OCI-LY3 (cell line): Measurements from ENCODE around the gene TBC1D2B.

Experiments used
- H2AFZ ChIP-seq: fragments of 200-600, 300-600 bp; shearing (Covaris generic); 2 replicates; pipeline ENCODE4 v1.6.0; 2014; ENCODE audit warnings: antibody characterized with exemption, low read depth, low read length
- H3K27ac ChIP-seq: fragments of 200-600, 300-600 bp; sonication (generic); 2 replicates; pipeline ENCODE4 v1.5.1; 2014; ENCODE audit warnings: mild to moderate bottlenecking, low read length, moderate library complexity, mixed read lengths
- H3K27me3 ChIP-seq: fragments of 200-600, 300-600 bp; sonication (generic); 2 replicates; pipeline ENCODE4 v1.6.1; 2014; ENCODE audit warnings: low read depth, low read length, mixed read lengths
- H3K36me3 ChIP-seq: fragments of 200-600, 300-600 bp; sonication (generic); replicated peaks from 2 replicates; pipeline ENCODE3; 2014; ENCODE audit warnings: low read depth, low read length, mixed read lengths
- H3K4me1 ChIP-seq: fragments of 300-600, 200-600 bp; sonication (generic); 2 replicates; pipeline ENCODE4 v1.6.1; 2014; ENCODE audit warnings: low read length, mixed read lengths
- H3K4me2 ChIP-seq: fragments of 200-600, 300-600 bp; sonication (generic); 2 replicates; pipeline ENCODE4 v1.6.1; 2014; ENCODE audit warnings: low read length, mixed read lengths
- H3K4me3 ChIP-seq: fragments of 300-600, 200-600 bp; sonication (generic); 2 replicates; pipeline ENCODE4 v1.5.1; 2014; ENCODE audit warnings: antibody characterized with exemption, mild to moderate bottlenecking, low read length, moderate library complexity
- H3K79me2 ChIP-seq: fragments of 300-600, 200-600 bp; shearing (Covaris generic); 2 replicates; pipeline ENCODE4 v1.6.1; 2014; ENCODE audit warnings: mild to moderate bottlenecking, low read length, mixed read lengths
- H3K9ac ChIP-seq: fragments of 300-600, 200-600 bp; shearing (Covaris generic); 2 replicates; pipeline ENCODE4 v1.6.0; 2014; ENCODE audit warnings: mild to moderate bottlenecking, low read length, moderate library complexity
- H3K9me3 ChIP-seq: fragments of 200-600, 300-600 bp; shearing (Covaris generic); 2 replicates; pipeline ENCODE4 v1.6.1; 2014; ENCODE audit warnings: low read length, mixed read lengths; ENCODE audit not compliant: insufficient read depth
- H4K20me1 ChIP-seq: fragments of 200-600, 300-600 bp; sonication (generic); 2 replicates; pipeline ENCODE4 v1.6.1; 2016; ENCODE audit warnings: low read length, mixed read lengths; ENCODE audit not compliant: insufficient read depth
- CTCF ChIP-seq: fragments of 200-600, 300-600 bp; sonication (generic); IDR thresholded peaks from 2 replicates; pipeline ENCODE4 v1.5.1; 2014; ENCODE audit warnings: antibody characterized with exemption, low read length, low read depth
- EZH2phosphoT487 ChIP-seq: fragments of 200-600 bp; shearing (Covaris generic); IDR thresholded peaks from 2 replicates; pipeline ENCODE4 v1.6.1; 2018; ENCODE audit warnings: antibody characterized with exemption, mixed run types, low read depth

The TBC1D2B gene

GRCh38 chr15:78048628-78048920 is 28.9 kb downstream of the TBC1D2B start:
- Histone ChIP-seq H3K27me3 (no peaks in the 10 kb centered on the region), H3K79me2 (no peaks in the 10 kb centered on the region), H3K4me1 (no peaks in the 10 kb centered on the region), H3K9me3 (no peaks in the 10 kb centered on the region), H3K4me3 (no peak overlapping the region), H3K27ac (no peak overlapping the region), H2AFZ (no peak overlapping the region), H4K20me1 (no peaks in the 10 kb centered on the region), H3K9ac (no peak overlapping the region), H3K36me3 (peaks cover 4% of the 10 kb centered on the region), H3K4me2 (no peak overlapping the region)
- TF ChIP-seq EZH2phosphoT487, result no peak
- TF ChIP-seq CTCF, result no peak

GRCh38 chr15:78047761-78048627 is 29.5 kb downstream of the TBC1D2B start:
- H3K79me2 ChIP-seq, result no peaks in the 10 kb centered on the region
- H4K20me1 ChIP-seq, result no peaks in the 10 kb centered on the region
- H3K36me3 ChIP-seq, result no peaks in the 10 kb centered on the region
- no peaks in the 10 kb centered on the region for H3K9me3 ChIP-seq
- no peak overlapping the region for H2AFZ ChIP-seq
- no peak overlapping the region for H3K27ac ChIP-seq
- H3K4me3 ChIP-seq, result no peak overlapping the region
- TF ChIP-seq CTCF (no peak), EZH2phosphoT487 (no peak)
- no peak overlapping the region for H3K9ac ChIP-seq
- no peak overlapping the region for H3K4me2 ChIP-seq
- H3K27me3 ChIP-seq, result no peaks in the 10 kb centered on the region
- H3K4me1 ChIP-seq, result no peaks in the 10 kb centered on the region

GRCh38 chr15:78046796-78047341 is 30.6 kb downstream of the TBC1D2B start:
- H3K9ac ChIP-seq, result no peak overlapping the region
- TF ChIP-seq EZH2phosphoT487, result no peak
- TF ChIP-seq CTCF, result no peak
- no peak overlapping the region for H2AFZ ChIP-seq
- H3K27ac ChIP-seq, result no peak overlapping the region
- no peaks in the 10 kb centered on the region for H4K20me1 ChIP-seq
- H3K4me3 ChIP-seq, result no peak overlapping the region
- no peaks in the 10 kb centered on the region for H3K27me3 ChIP-seq
- H3K36me3 ChIP-seq, result no peaks in the 10 kb centered on the region
- H3K4me2 ChIP-seq, result no peak overlapping the region
- H3K79me2 ChIP-seq, result no peaks in the 10 kb centered on the region
- no peaks in the 10 kb centered on the region for H3K9me3 ChIP-seq
- no peaks in the 10 kb centered on the region for H3K4me1 ChIP-seq

GRCh38 chr15:78045189-78045588 is 32.3 kb downstream of the TBC1D2B start:
- H4K20me1 ChIP-seq, result no peaks in the 10 kb centered on the region
- no peaks in the 10 kb centered on the region for H3K36me3 ChIP-seq
- no peaks in the 10 kb centered on the region for H3K9me3 ChIP-seq
- TF ChIP-seq CTCF (no peak), EZH2phosphoT487 (no peak)
- no peak overlapping the region for H3K4me2 ChIP-seq
- no peak overlapping the region for H3K4me3 ChIP-seq
- no peak overlapping the region for H3K9ac ChIP-seq
- H3K4me1 ChIP-seq, result no peaks in the 10 kb centered on the region
- no peaks in the 10 kb centered on the region for H3K79me2 ChIP-seq
- no peak overlapping the region for H2AFZ ChIP-seq
- no peaks in the 10 kb centered on the region for H3K27me3 ChIP-seq
- H3K27ac ChIP-seq, result no peak overlapping the region
